HG03103 (cell line): ENCODE data around the gene MRPL52.
"Not testable (repeated sequence)": the region's sequence is repeated elsewhere in the genome, so short reads cannot be mapped to it uniquely, and the experiment has no call there.

Experiments
- ATAC-seq: cut with Tn5 transposase; IDR thresholded peaks from one replicate; pipeline ENCODE4 v1.9.1; 2021; ENCODE audit warnings: low read depth; ENCODE audit not compliant: unreplicated experiment

The MRPL52 gene

DNA sequence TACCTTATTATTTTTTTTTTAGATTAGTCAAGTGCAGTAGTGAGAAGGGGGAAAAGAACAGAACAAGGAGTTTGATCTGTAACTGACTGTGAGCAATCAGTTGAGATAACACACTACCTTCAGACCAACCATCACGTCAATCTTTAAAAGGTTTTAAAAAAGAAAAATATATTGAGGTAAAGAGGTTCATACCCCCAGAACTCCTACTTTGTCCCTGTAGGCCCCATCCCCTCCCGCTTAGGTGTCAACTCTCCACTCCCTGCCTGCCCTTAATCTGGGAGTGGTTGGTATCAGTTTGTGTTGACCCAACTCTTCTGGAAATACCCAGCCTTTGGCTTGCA is 22.9 kb downstream of the MRPL52 start:
- ATAC-seq = no peak

GRCh38 chr14:22852940-22853767 is 23.5 kb downstream of the MRPL52 start:
- ATAC-seq = no peak

DNA sequence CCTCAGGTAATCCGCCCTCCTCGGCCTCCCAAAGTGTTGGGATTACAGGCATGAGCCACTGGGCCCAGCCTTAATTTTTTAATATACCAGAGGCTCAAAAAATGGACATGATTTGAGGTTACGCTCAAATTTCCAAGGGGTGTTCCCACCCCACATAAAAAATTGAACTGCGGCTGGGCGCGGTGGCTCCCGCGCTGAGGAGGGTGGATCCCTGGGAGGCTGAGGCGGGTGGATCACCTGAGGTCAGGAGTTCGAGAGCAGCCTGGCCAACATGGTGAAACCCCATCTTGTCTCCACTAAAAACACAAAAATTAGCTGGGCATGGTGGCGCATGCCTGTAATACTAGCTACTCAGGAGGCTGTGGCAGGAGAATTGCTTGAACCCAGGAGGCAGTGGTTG is 24.6 kb downstream of the MRPL52 start:
- ATAC-seq = not testable (repeated sequence)

DNA sequence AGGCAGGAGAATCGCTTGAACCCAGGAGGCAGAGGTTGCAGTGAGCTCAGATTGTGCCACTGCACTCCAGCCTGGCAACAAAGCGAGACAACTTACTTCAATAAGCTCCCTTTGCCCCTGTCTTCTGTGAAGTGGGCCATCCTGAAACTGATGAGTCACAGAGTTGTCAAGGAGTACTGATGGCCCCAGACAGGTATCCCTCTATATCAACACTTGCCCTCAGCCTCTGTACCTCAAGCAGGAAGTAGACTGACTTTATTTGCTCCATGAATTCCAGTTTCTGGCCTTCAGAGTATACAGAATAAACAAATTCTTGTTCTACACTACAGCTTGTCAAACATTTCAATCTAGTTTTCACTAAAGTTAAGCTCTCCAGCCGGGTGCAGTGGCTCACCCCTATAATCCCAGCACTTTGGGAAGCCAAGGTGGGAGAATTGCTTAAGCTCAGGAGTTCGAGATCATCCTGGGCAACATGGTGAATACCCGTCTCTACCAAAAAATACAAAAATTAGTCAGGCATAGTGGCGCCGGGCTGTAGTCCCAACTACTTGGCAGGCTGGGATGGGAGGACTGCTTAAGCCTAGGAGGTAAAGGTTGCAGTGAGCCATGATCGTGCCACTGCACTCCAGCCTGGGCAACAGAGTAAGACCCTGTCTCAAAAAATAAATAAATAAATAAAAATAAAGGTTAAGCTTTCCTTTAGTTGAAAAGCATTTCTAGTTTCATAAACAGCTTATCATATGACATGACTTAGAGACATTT is 25.5 kb downstream of the MRPL52 start:
- ATAC-seq = no peak

DNA sequence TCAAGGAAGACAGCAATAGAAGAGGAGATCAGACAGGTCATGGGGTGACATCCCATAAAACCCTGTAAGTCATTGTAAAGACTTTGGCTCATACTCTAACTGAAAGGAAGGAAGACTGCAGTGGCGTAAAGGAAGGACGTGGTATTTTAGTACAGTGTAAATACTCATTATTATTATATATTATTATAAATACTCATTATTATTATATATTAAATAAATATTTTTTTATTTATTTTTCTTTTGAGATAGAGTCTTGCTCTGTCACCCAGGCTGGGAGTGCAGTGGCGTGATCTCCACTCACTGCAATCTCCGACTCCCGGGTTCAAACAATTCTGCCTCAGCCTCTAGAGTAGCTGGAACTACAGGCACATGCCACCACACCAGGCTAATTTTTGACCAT is 26.7 kb downstream of the MRPL52 start:
- ATAC-seq = no peak

GRCh38 chr14:22860377-22860776 is 30.7 kb downstream of the MRPL52 start:
- not testable (repeated sequence) for ATAC-seq

- no peak for ATAC-seq
Measured at GRCh38 chr14:22861651-22862050, 32.0 kb downstream of the MRPL52 start.

GRCh38 chr14:22864979-22865378 is 35.3 kb downstream of the MRPL52 start:
- ATAC-seq = no peak

DNA sequence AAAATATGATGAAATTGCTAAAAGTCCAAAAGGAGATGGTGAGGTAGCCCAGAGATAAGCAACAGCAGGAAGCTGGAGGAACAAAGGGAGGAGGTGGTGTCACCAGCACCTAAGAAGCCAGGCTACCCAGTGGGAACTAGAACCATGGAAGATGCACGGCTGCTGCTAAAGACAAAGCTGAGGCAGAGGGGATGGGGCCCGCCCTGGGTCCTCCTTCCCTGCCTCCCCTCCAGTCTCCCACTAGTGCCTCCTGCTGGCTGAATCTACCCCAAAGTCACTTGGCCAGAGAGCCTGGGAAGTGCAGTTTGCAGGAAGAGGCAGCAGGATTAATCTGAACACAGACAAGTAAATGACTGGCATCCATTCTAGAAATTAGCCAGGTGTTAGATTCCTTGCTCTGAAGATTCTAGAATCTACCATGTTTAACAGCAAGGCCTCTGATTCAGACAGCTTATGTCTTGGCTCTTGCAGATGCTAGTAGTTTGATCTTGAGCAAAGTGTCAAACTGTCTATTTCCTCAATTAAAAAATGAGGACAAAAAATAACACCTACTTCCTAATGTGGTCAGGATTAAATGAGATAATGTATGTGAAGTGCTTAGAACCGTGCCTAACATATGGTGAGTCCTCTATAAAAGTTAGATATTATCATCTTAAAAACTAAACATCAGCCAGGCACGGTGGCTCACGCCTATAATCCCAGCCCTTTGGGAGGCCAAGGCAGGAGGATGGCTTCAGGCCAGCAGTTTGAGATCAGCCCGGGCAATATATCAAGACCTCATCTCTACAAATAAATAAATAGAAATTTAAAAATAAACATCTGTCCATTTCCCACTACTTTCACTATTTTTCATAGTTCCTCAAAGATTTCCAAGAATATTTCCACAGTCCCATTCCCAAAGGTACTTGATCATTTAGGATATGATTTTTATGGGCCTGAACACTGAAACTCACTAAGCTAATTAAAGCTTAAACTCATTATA is 36.0 kb downstream of the MRPL52 start:
- no peak for ATAC-seq

- ATAC-seq = no peak
Measured at GRCh38 chr14:22866874-22867273, 37.2 kb downstream of the MRPL52 start.

DNA sequence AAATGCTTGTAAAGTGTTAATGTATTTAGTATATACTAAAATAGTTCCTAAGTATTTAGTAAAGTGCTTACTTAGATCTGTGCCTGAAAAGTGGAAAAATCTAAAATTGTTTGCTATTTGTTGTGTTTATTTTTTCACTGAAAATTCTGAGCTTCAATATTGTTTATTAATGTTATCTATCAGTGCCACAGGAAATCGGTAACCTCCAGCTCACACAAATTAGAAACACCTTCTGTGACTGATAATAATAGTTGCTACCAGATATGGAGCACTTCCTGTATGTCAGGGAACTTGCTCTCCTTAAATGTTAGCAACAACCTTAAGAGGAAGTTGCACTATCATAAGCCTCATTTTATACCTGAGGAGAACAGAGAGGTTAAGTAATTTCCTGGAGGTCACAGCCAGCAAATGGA is 41.1 kb downstream of the MRPL52 start:
- peak; percentile 45 for ATAC-seq

DNA sequence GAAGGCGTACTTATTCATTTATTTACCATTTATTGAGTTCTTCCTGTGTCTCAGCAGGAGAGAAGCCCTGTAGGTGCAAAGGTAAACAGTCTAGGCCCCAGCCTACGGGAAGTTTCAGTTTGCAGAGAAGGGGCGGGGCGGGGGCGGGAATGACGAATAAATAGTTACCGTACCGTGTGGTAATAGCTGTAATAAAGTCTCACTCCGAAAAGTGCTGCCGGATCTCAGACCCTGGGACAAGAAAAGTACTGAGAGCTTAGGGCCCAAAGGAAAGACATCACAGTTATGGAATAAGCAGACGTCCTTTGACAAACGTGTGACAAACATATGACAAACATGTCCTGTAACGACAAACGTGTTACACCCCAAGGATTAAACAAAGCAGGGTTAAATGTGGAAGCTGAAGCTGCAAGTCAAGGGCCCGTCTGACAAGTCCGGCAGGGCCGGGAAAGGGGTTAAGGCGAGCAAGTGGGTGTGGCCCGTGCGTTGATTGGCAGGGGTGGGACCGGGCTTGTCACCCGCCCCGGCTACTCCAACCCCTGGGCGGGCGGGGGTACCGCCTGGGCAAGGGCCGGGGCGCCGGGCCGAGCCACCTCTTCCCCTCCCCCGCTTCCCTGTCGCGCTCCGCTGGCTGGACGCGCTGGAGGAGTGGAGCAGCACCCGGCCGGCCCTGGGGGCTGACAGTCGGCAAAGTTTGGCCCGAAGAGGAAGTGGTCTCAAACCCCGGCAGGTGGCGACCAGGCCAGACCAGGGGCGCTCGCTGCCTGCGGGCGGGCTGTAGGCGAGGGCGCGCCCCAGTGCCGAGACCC is 41.7 kb downstream of the MRPL52 start, which contains the start of gene LRP10:
LRP10 (plus strand) TSS at position 517 of the 809 bp plus-strand sequence. CDS start 564 bp downstream, outside the sequence.
- ATAC-seq = peak; percentile 53

DNA sequence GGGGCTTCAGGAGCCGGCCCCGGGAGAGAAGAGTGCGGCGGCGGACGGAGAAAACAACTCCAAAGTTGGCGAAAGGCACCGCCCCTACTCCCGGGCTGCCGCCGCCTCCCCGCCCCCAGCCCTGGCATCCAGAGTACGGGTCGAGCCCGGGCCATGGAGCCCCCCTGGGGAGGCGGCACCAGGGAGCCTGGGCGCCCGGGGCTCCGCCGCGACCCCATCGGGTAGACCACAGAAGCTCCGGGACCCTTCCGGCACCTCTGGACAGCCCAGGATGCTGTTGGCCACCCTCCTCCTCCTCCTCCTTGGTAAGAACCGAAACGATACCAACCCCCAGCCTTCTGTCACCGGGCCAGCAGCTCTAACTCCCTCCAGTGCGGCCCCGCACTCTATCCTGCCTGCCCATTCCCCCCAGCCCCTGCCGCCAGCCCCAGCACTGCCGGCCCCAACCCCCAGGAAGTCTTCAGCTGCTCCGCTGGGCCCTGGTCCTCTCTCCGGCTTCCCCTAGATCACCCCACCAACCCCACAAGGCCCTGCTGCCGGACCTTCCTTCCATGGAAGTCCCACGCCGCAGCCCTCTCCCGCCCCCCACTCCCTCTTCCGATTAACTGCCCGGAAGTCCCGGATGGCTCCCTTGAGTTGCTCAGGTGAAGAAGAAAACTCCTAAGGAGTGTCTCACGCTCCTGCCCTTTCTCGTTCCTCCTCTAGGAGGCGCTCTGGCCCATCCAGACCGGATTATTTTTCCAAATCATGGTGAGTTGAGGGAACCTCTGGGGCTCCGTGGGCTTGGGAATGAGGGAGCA is 42.5 kb downstream of the MRPL52 start:
- no peak for ATAC-seq

- ATAC-seq = no peak
Measured at GRCh38 chr14:22872833-22873520, 43.3 kb downstream of the MRPL52 start.

- no peak for ATAC-seq
Measured at GRCh38 chr14:22875003-22875747, 45.5 kb downstream of the MRPL52 start.

DNA sequence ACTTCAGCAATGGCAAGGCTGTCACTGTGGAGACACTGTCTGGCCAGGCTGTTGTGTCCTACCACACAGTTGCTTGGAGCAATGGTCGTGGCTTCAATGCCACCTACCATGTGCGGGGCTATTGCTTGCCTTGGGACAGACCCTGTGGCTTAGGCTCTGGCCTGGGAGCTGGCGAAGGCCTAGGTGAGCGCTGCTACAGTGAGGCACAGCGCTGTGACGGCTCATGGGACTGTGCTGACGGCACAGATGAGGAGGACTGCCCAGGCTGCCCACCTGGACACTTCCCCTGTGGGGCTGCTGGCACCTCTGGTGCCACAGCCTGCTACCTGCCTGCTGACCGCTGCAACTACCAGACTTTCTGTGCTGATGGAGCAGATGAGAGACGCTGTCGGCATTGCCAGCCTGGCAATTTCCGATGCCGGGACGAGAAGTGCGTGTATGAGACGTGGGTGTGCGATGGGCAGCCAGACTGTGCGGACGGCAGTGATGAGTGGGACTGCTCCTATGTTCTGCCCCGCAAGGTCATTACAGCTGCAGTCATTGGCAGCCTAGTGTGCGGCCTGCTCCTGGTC is 46.1 kb downstream of the MRPL52 start:
- ATAC-seq = no peak

- ATAC-seq = no peak
Measured at GRCh38 chr14:22877000-22877501, 47.4 kb downstream of the MRPL52 start.
